Measurements from ENCODE around the gene ANAPC13.

ANAPC13 gene

GRCh38 chr3:134457376-134458074 is 28.3 kb downstream of the ANAPC13 start:
- no peak for DNase-seq

GRCh38 chr3:134453631-134454030 is 32.2 kb downstream of the ANAPC13 start:
- no peak for DNase-seq

GRCh38 chr3:134449951-134450350 is 35.8 kb downstream of the ANAPC13 start:
- DNase-seq, result no peak

GRCh38 chr3:134449277-134449676 is 36.5 kb downstream of the ANAPC13 start:
- peak in 41 of 58 donors; percentile 4 to 79 (median 34) for DNase-seq

- DNase-seq, result no peak
These were observed 37.1 kb downstream of the ANAPC13 start for GRCh38 chr3:134448664-134449063.

- no peak for DNase-seq
These were observed 38.4 kb downstream of the ANAPC13 start for GRCh38 chr3:134447351-134447750.

- DNase-seq, result no peak
These were observed 39.0 kb downstream of the ANAPC13 start for GRCh38 chr3:134446800-134447199.

- peak in 1 of 58 donors; percentile 13 for DNase-seq
These were observed 40.1 kb downstream of the ANAPC13 start for GRCh38 chr3:134445636-134446035.

GRCh38 chr3:134445095-134445494 is 40.7 kb downstream of the ANAPC13 start:
- no peak for DNase-seq

- no peak for DNase-seq
These were observed 44.0 kb downstream of the ANAPC13 start for GRCh38 chr3:134441821-134442220.

GRCh38 chr3:134441321-134441720 is 44.5 kb downstream of the ANAPC13 start:
- DNase-seq, result no peak

GRCh38 chr3:134437211-134437752 is 48.5 kb downstream of the ANAPC13 start:
- no peak for DNase-seq

- DNase-seq, result no peak
These were observed 53.5 kb downstream of the ANAPC13 start for GRCh38 chr3:134432236-134432635.

GRCh38 chr3:134430950-134431445 is 54.8 kb downstream of the ANAPC13 start:
- DNase-seq, result no peak

- no peak for DNase-seq
These were observed 55.6 kb downstream of the ANAPC13 start for GRCh38 chr3:134430174-134430573.

GRCh38 chr3:134428401-134428800 is 57.4 kb downstream of the ANAPC13 start:
- no peak for DNase-seq
